K562 (cell line): ENCODE data around the gene B4GALT4. TPM values are rescaled to one million over a fixed set of nuclear protein-coding genes. Genes with fewer than 3 reads are reported as not detected.

ENCODE experiments used
- ATAC-seq: fragments of 200-7000 bp; cut with Tn5 transposase; 3 replicates; pipeline ENCODE4 v1.9.1; 2020; ENCODE audit warnings: moderate library complexity
- BruUV-seq: library from RNA; stranded (reverse); fragments of 400-500 nt; replicated peaks from 2 replicates; lab custom pipeline; 2021; lab: Mats Ljungman, UMichigan
- CTCF ChIA-PET: fragments of 300-600 bp; formaldehyde crosslinking; extraction: SDS; loops from one replicate; lab custom pipeline; 2021; ENCODE audit warnings: low intra/inter-chr PET ratio; lab: Yijun Ruan, JAX
- POLR2A ChIA-PET: fragments of 300-600, 350-650 bp; sonication (Branson Sonifier 250); formaldehyde crosslinking; extraction: SDS; loops from one replicate; lab custom pipeline; 2021; ENCODE audit warnings: antibody characterized with exemption, inconsistent platforms; lab: Yijun Ruan, JAX
- DNase-seq, 4 experiments: peaks; one replicate each; pipeline versions ENCODE4 v3.0.0 to v3.0.0-alpha.2; 2011 to 2018; ENCODE audit warnings: low spot score in 3 of 4, mixed read lengths in 3 of 4; ENCODE audit errors: extremely low read depth in 1 of 4
- FAIRE-seq: peaks from 2 replicates; lab custom pipeline; 2011; peaks lifted over from hg19 to GRCh38; lab: Jason Lieb, UNC
- H2AFZ ChIP-seq: 2 replicates; pipeline ENCODE4 v1.6.0; 2011; ENCODE audit warnings: low read depth, low read length, control low read depth, inconsistent platforms
- H3K27ac ChIP-seq: fragments of 200-600 bp; 3 replicates; pipeline ENCODE4 v1.8.0; 2011; ENCODE audit warnings: low read depth, mild to moderate bottlenecking, control low read depth, inconsistent platforms, low read length, moderate library complexity, mixed read lengths; ENCODE audit errors: extremely low read depth
- H3K27me3 ChIP-seq, 2 experiments: fragments of 300-600 bp in 1 of 2; 2 replicates in 1 of 2; 3 replicates in 1 of 2; pipeline versions ENCODE4 v1.6.0 to v1.8.0; 2011; ENCODE audit warnings: inconsistent platforms in 2 of 2, low read length in 2 of 2, mild to moderate bottlenecking in 1 of 2, mixed read lengths in 1 of 2, moderate library complexity in 1 of 2; ENCODE audit not compliant: control insufficient read depth in 2 of 2, insufficient read depth in 2 of 2
- H3K36me3 ChIP-seq: fragments of 300-600 bp; 3 replicates; pipeline ENCODE4 v1.8.0; 2011; ENCODE audit warnings: mild to moderate bottlenecking, low read length, inconsistent platforms; ENCODE audit not compliant: control insufficient read depth, insufficient read depth
- H3K4me1 ChIP-seq, 2 experiments: fragments of 200-600 bp in 1 of 2; replicated peaks in 1 of 2; 2 replicates in 1 of 2; 3 replicates in 1 of 2; pipeline versions ENCODE4 v1.5.1 to v1.8.0; 2011; ENCODE audit warnings: inconsistent platforms in 2 of 2, low read length in 2 of 2, mild to moderate bottlenecking in 1 of 2, mixed read lengths in 1 of 2, moderate library complexity in 1 of 2; ENCODE audit not compliant: control insufficient read depth in 2 of 2, insufficient read depth in 2 of 2
- H3K4me2 ChIP-seq: 2 replicates; pipeline ENCODE4 v1.6.1; 2011; ENCODE audit warnings: low read length, control low read depth, inconsistent platforms, mixed read lengths; ENCODE audit not compliant: insufficient read depth
- H3K4me3 ChIP-seq: fragments of 200-600 bp; sonication (generic), shearing (Covaris generic); 2 replicates; pipeline ENCODE4 v1.5.1; 2016; ENCODE audit warnings: control low read depth, inconsistent platforms
- H3K79me2 ChIP-seq: fragments of 200-600 bp; 3 replicates; pipeline ENCODE4 v1.8.0; 2011; ENCODE audit warnings: low read length, inconsistent platforms; ENCODE audit not compliant: control insufficient read depth, insufficient read depth
- H3K9ac ChIP-seq, 2 experiments: 2 replicates each; pipeline versions ENCODE4 v1.6.0 to v1.6.1; 2011; ENCODE audit warnings: low read depth in 2 of 2, low read length in 2 of 2, control low read depth in 1 of 2, inconsistent platforms in 1 of 2, mild to moderate bottlenecking in 1 of 2, mixed read lengths in 1 of 2; ENCODE audit not compliant: insufficient read depth in 1 of 2
- H3K9me1 ChIP-seq: one replicate; pipeline ENCODE4 v1.6.0; 2011; ENCODE audit warnings: inconsistent platforms, mild to moderate bottlenecking, low read length, moderate library complexity; ENCODE audit not compliant: control insufficient read depth, insufficient read depth
- H3K9me3 ChIP-seq: replicated peaks from 2 replicates; pipeline ENCODE4 v1.5.1; 2011; ENCODE audit warnings: low read depth, low read length, inconsistent platforms; ENCODE audit not compliant: control insufficient read depth, insufficient read depth
- H4K20me1 ChIP-seq: replicated peaks from 2 replicates; pipeline ENCODE4 v1.6.1; 2011; ENCODE audit warnings: low read length, inconsistent platforms, mixed read lengths; ENCODE audit not compliant: control insufficient read depth, insufficient read depth
- BRCA1 ChIP-seq, 2 experiments: fragments of 450-650 bp in 1 of 2; sonication (generic) in 1 of 2; formaldehyde crosslinking in 1 of 2; IDR thresholded peaks; 2 replicates each; pipeline versions ENCODE4 v1.5.0 to v1.6.1; 2017 to 2020; ENCODE audit warnings: mild to moderate bottlenecking in 1 of 2, missing genetic modification reagents in 1 of 2
- HMG20B ChIP-seq: fragments of 250-450 bp; sonication (Bioruptor Pico); IDR thresholded peaks from 2 replicates; pipeline ENCODE4 v1.5.0; 2021; ENCODE audit warnings: mild to moderate bottlenecking
- NFE2 ChIP-seq: IDR thresholded peaks from 2 replicates; pipeline ENCODE4 v1.6.1; 2014; ENCODE audit warnings: antibody characterized with exemption, low read depth
- SUPT5H ChIP-seq: fragments of 450-650 bp; IDR thresholded peaks from 2 replicates; pipeline ENCODE4 v1.6.1; 2016
- XRCC4 ChIP-seq: IDR thresholded peaks from one replicate; pipeline ENCODE4 v1.6.1; 2011; ENCODE audit not compliant: insufficient read depth, insufficient read length; ENCODE audit errors: extremely low read depth
- ZNF589 ChIP-seq: fragments of 200-800 bp; sonication (Bioruptor generic); IDR thresholded peaks from 2 replicates; pipeline ENCODE4 v1.6.1; 2016; ENCODE audit warnings: low read depth, missing genetic modification characterization, missing compliant biosample characterization
- ZNF717 ChIP-seq: fragments of 250-450 bp; sonication (Bioruptor Pico); IDR thresholded peaks from 2 replicates; pipeline ENCODE4 v1.5.0; 2021
- whole genome bisulfite sequencing: fragments of 100-300 bp; shearing (Covaris generic); methylation state at CpG from one replicate; pipeline ENCODE4 v1.1.6; 2016; ENCODE audit warnings: low coverage, mixed read lengths; ENCODE audit not compliant: insufficient coverage; ENCODE audit errors: missing lambda C conversion rate; 5-methylcytosine and 5-hydroxymethylcytosine counted together
- in situ Hi-C: fragments of 300-500 bp; cut with MboI; formaldehyde crosslinking; loops from 4 replicates; pipeline ENCODE4 v1.15.0; 2018; ENCODE audit warnings: inconsistent platforms, mixed read lengths
- intact Hi-C: fragments of 100-400 bp; cut with micrococcal nuclease; formaldehyde crosslinking; loops from 2 replicates; pipeline ENCODE4 v1.14.2; 2022
- polyA plus RNA-seq, 8 experiments: library from polyadenylated mRNA; depleted of rRNA in 4 of 8; stranded (reverse) in 5 of 8; unstranded in 3 of 8; fragments of >200 nt; fragmentation: Nextera tagmentation in 2 of 8; fragmentation: Illumina TruSeq in 1 of 8; extraction: Ambion mirVana in 2 of 8; extraction: Trizol in 1 of 8; gene quantifications; 2 replicates each; pipeline versions ENCODE4 v1.2.1 to v1.2.3, GENCODE V29; 2011 to 2014; ENCODE audit warnings: inconsistent platforms in 1 of 8, missing spikeins in 1 of 8
- total RNA-seq, 7 experiments: library from RNA; depleted of rRNA in 6 of 7; stranded (reverse); fragments of >200 nt in 6 of 7; fragmentation: Illumina TruSeq in 2 of 7; extraction: Trizol in 2 of 7; gene quantifications; 2 replicates each; pipeline versions ENCODE4 v1.2.1 to v1.2.3, GENCODE V29; 2011 to 2021; ENCODE audit warnings: low replicate concordance in 1 of 7
- TF ChIP-seq, protein P1 (sequence below): sonication (generic); formaldehyde crosslinking; IDR thresholded peaks from 2 replicates; pipeline ENCODE4 v1.8.1; 2022; ENCODE audit warnings: missing genetic modification reagents

B4GALT4 gene
- total and polyA plus RNA-seq, 9 of the 15 experiments (the other 6 are each of a cell fraction or from before 2014, with no cell fraction given): 8.2 to 17.8 (median 12.2) TPM

DNA sequence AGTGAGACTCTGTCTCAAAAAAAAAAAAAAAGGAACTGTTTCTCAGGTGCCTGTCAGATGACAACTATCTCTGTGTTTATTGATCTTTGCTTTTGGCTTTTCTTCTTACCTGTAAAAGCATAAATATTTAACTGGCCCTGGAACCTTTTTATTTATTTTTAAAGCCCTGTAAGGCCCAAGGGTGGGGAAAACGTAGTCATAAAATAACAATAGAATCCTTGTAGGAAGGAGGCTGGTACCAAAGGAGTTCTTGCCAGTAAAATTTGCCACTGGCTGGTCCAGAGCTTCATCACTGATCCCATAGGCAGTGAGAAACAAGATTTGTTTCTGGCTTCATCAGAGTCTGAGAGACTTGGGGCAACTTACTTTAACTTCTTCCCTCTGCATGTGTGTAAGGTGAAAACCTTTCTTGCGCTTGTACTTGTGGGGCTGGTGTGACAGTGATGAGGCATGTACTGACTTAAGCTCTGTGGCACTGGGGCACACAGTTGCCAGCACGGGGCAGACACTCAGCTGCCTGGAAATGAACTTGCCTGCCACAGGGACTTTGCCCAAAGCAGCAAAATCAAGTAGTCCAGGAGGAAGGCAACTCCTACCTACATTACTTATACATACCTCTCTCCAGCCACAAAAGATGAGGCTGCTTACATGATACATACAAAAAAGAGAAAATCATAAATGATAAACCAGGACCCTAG, 19.6 kb downstream of the B4GALT4 start:
- H3K36me3 ChIP-seq: peaks cover 46% of the 10 kb centered on the region
- no peak overlapping the region for H3K9ac ChIP-seq
- ChIA-PET POLR2A (no interaction called here), CTCF (no interaction called here)
- H3K4me2 ChIP-seq: no peak overlapping the region
- H3K27me3 ChIP-seq: no peaks in the 10 kb centered on the region
- no peaks in the 10 kb centered on the region for H3K79me2 ChIP-seq
- no peaks in the 10 kb centered on the region for H3K9me3 ChIP-seq
- TF ChIP-seq SUPT5H: no peak
- TF ChIP-seq XRCC4: no peak
- TF ChIP-seq ZNF589 (CRISPR knock-in tag): no peak
- no peak for TF ChIP-seq BRCA1 (IDR thresholded peaks at IDR 0.05)
- TF ChIP-seq BRCA1 (CRISPR knock-in tag; IDR thresholded peaks at IDR 0.05): no peak
- no peak for TF ChIP-seq ZNF717 (CRISPR knock-in tag)
- no peak for TF ChIP-seq NFE2
- TF ChIP-seq, protein P1, sequence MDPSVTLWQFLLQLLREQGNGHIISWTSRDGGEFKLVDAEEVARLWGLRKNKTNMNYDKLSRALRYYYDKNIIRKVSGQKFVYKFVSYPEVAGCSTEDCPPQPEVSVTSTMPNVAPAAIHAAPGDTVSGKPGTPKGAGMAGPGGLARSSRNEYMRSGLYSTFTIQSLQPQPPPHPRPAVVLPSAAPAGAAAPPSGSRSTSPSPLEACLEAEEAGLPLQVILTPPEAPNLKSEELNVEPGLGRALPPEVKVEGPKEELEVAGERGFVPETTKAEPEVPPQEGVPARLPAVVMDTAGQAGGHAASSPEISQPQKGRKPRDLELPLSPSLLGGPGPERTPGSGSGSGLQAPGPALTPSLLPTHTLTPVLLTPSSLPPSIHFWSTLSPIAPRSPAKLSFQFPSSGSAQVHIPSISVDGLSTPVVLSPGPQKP (CRISPR knock-in tag): no peak
- TF ChIP-seq HMG20B (CRISPR knock-in tag): no peak
- ATAC-seq (no peak), FAIRE-seq (no peak), DNase-seq (no peak)
- BruUV-seq: no TSS peak
- H3K9me1 ChIP-seq: no peaks in the 10 kb centered on the region
- WGBS: 60% methylated on average over 3 of the region's 3 CpGs
- in situ Hi-C loops (no loop called here), intact Hi-C loops (no loop called here)
- H4K20me1 ChIP-seq: no peaks in the 10 kb centered on the region; the same call in 1 of the 2 replicates
- no peak overlapping the region for H2AFZ ChIP-seq
- H3K4me3 ChIP-seq: no peak overlapping the region
- H3K27ac ChIP-seq: no peak overlapping the region
- H3K4me1 ChIP-seq: no peaks in the 10 kb centered on the region; a peak in 1 of 5 replicates
